ENCODE measurements around the gene NFATC1.

NFATC1 gene

GRCh38 chr18:79423211-79424007 lies 27.7 kb downstream of the NFATC1 start:
- DNase-seq (ENCODE audit: low spot score), result no peak

GRCh38 chr18:79424008-79424565 lies 28.4 kb downstream of the NFATC1 start:
- no peak for DNase-seq (ENCODE audit: low spot score)

GRCh38 chr18:79424880-79425568 lies 29.3 kb downstream of the NFATC1 start:
- DNase-seq (ENCODE audit: low spot score), result no peak

GRCh38 chr18:79425569-79425886 lies 29.8 kb downstream of the NFATC1 start:
- DNase-seq (ENCODE audit: low spot score), result no peak

GRCh38 chr18:79426376-79427300 lies 30.9 kb downstream of the NFATC1 start:
- DNase-seq (ENCODE audit: low spot score), result no peak

GRCh38 chr18:79427368-79428225 lies 31.9 kb downstream of the NFATC1 start:
- no peak for DNase-seq (ENCODE audit: low spot score)

- no peak for DNase-seq (ENCODE audit: low spot score)
These were observed 32.6 kb downstream of the NFATC1 start for GRCh38 chr18:79428287-79428686.

- no peak for DNase-seq (ENCODE audit: low spot score)
These were observed 33.7 kb downstream of the NFATC1 start for GRCh38 chr18:79429381-79429780.

- no peak for DNase-seq (ENCODE audit: low spot score)
These were observed 34.1 kb downstream of the NFATC1 start for GRCh38 chr18:79429785-79430281.

GRCh38 chr18:79432376-79433120 lies 36.8 kb downstream of the NFATC1 start:
- no peak for DNase-seq (ENCODE audit: low spot score)

GRCh38 chr18:79433431-79433830 lies 37.7 kb downstream of the NFATC1 start:
- no peak for DNase-seq (ENCODE audit: low spot score)

- DNase-seq (ENCODE audit: low spot score), result no peak
These were observed 39.1 kb downstream of the NFATC1 start for GRCh38 chr18:79434607-79435401.

- DNase-seq (ENCODE audit: low spot score), result no peak
These were observed 41.0 kb downstream of the NFATC1 start for GRCh38 chr18:79436556-79437275.

- DNase-seq (ENCODE audit: low spot score), result no peak
These were observed 42.6 kb downstream of the NFATC1 start for GRCh38 chr18:79438089-79438897.

GRCh38 chr18:79438898-79439627 lies 43.3 kb downstream of the NFATC1 start:
- no peak for DNase-seq (ENCODE audit: low spot score)

GRCh38 chr18:79439628-79440023 lies 43.9 kb downstream of the NFATC1 start:
- no peak for DNase-seq (ENCODE audit: low spot score)
